ENCODE results near the gene SORL1. TPM values are rescaled to one million over a fixed set of nuclear protein-coding genes. Genes with fewer than 3 reads are reported as not detected.

Gene SORL1
- total RNA-seq, 1 experiment from 2014 or later, result 68.3 TPM

DNA sequence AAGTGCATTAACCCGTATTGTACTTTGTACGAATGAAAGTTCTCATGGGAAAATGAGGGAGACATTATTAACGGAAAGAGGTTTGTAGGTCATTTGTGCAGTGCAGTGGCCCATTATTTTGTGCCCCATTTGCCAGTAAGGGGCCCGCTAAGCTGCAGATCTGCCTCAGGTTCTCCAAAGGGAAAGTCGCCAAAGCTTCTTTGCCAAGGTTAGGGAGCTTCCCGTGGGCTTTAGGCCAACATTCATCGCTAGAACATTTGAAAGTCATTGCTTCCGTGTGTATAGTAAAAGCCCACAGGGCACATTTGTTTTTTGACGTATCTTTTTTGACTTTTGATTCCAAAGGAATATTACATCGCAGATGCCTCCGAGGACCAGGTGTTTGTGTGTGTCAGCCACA, 61.7 kb downstream of the SORL1 start:
- Mint-ChIP-seq H3K9me3 (no peaks in the 10 kb centered on the region), H3K36me3 (ENCODE audit: insufficient read depth in 1 of 3, low read depth in 3 of 3) (peaks cover 20 to 68% (median 66%) of the 10 kb centered on the region in 3 experiments; a peak in 6 of 7 replicates), H3K27ac (no peak overlapping the region), H3K4me1 (peaks cover 9 to 12% of the 10 kb centered on the region in 2 experiments), H3K27me3 (ENCODE audit: low read depth) (no peaks in the 10 kb centered on the region), H3K4me3 (no peak overlapping the region)
- Histone ChIP-seq H3K23ac (ENCODE audit: insufficient read length, low read depth, low read length) (no peak overlapping the region), H3K14ac (ENCODE audit: insufficient read depth, low read length) (no peak overlapping the region), H3K4me1 (ENCODE audit: insufficient read depth, low read length) (no peaks in the 10 kb centered on the region), H2BK12ac (ENCODE audit: insufficient read length, low read depth, low read length) (no peak overlapping the region), H3K27me3 (ENCODE audit: insufficient read depth, low read length) (no peaks in the 10 kb centered on the region), H3K79me1 (ENCODE audit: insufficient read depth, low read depth, low read length, poor library complexity, severe bottlenecking) (no peaks in the 10 kb centered on the region), H3K18ac (ENCODE audit: insufficient read length, low read depth, low read length) (no peak overlapping the region), H4K20me1 (ENCODE audit: control insufficient read depth, insufficient read depth, insufficient read length) (no peaks in the 10 kb centered on the region), H2BK20ac (ENCODE audit: low read depth, low read length, poor library complexity, severe bottlenecking) (no peak overlapping the region), H2AK5ac (ENCODE audit: insufficient read length, low read length) (no peak overlapping the region), H2AFZ (ENCODE audit: low read length) (no peak overlapping the region), H2BK5ac (ENCODE audit: insufficient read length, low read length) (no peak overlapping the region), H4K5ac (ENCODE audit: insufficient read length, low read depth, low read length) (no peak overlapping the region), H3K4me2 (ENCODE audit: insufficient read depth, insufficient read length, low read length) (no peak overlapping the region), H3K56ac (ENCODE audit: insufficient read length, low read depth, low read length) (no peak overlapping the region), H3K9me3 (ENCODE audit: control insufficient read depth, low read depth, low read length) (no peaks in the 10 kb centered on the region), H3K9ac (ENCODE audit: extremely low read depth, insufficient read length, low read length) (no peak overlapping the region), H3K27ac (ENCODE audit: insufficient read length, low read depth, low read length) (no peak overlapping the region), H2BK15ac (ENCODE audit: low read depth, low read length) (no peak overlapping the region), H3T11ph (ENCODE audit: low read length) (no peak overlapping the region), H2BK120ac (ENCODE audit: low read depth, low read length, poor library complexity, severe bottlenecking) (no peak overlapping the region), H4K8ac (replicated peaks; ENCODE audit: insufficient read length, low read depth, low read length) (no peak overlapping the region), H3K79me2 (ENCODE audit: insufficient read depth, low read length) (no peaks in the 10 kb centered on the region), H4K91ac (ENCODE audit: insufficient read length, low read depth, low read length) (no peak overlapping the region), H3K4ac (ENCODE audit: low read depth, low read length) (no peak overlapping the region), H3K23me2 (ENCODE audit: insufficient read length, low read depth, low read length, poor library complexity, severe bottlenecking) (no peaks in the 10 kb centered on the region)
- WGBS (ENCODE audit: extremely low coverage, insufficient read length, low lambda C conversion rate), result no CpG with 5 or more reads among the region's 11 CpGs
- DNase-seq, result no peak
- TF ChIP-seq, protein P1, sequence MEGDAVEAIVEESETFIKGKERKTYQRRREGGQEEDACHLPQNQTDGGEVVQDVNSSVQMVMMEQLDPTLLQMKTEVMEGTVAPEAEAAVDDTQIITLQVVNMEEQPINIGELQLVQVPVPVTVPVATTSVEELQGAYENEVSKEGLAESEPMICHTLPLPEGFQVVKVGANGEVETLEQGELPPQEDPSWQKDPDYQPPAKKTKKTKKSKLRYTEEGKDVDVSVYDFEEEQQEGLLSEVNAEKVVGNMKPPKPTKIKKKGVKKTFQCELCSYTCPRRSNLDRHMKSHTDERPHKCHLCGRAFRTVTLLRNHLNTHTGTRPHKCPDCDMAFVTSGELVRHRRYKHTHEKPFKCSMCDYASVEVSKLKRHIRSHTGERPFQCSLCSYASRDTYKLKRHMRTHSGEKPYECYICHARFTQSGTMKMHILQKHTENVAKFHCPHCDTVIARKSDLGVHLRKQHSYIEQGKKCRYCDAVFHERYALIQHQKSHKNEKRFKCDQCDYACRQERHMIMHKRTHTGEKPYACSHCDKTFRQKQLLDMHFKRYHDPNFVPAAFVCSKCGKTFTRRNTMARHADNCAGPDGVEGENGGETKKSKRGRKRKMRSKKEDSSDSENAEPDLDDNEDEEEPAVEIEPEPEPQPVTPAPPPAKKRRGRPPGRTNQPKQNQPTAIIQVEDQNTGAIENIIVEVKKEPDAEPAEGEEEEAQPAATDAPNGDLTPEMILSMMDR (conservative IDR thresholded peaks at IDR 0.05), result no peak

All from H9 (cell line).